ENCODE data around the gene PGLYRP3. TPM values are rescaled to one million over a fixed set of nuclear protein-coding genes. Genes with fewer than 3 reads are reported as not detected.
A peak's percentile ranks its signal among the peaks of the same experiment; 100 is the strongest.

Gene PGLYRP3
- total and polyA plus RNA-seq, 12 donors: not detected

DNA sequence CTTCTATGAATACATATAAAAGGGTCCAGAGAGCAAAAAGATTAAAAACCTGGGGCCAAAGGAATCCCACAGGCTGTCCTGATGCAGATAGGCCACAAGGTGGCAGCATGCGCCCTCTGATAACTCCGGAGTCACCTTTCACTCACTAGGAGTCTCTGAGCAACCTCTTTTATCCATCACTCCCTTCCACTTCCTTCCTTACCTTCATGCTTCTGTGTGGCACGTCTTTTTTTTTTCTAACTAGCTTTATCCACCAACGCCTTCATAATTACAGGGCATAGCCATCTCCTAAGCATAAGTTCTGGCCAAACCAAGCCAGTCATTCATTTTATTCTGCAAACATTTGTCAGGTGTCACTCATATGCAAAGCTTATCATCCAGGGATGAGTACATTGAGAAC, 39.8 kb upstream of the PGLYRP3 start:
- H3K27ac ChIP-seq: no peak overlapping the region
- no peak overlapping the region for H3K4me3 ChIP-seq
- H3K4me1 ChIP-seq (replicated peaks in 1 of 2): no peaks in the 10 kb centered on the region
- H3K36me3 ChIP-seq (replicated peaks in 1 of 2): no peaks in the 10 kb centered on the region
- H3K9me3 ChIP-seq (replicated peaks in 1 of 3): no peaks in the 10 kb centered on the region
- 0 to 3% (median 0%) methylated on average over 4 of the region's 4 CpGs for whole genome bisulfite sequencing, 4 donors
- peaks cover 26% of the 10 kb centered on the region for H3K27me3 ChIP-seq
- no peak for TF ChIP-seq POLR2A (IDR thresholded peaks at IDR 0.05)
- TF ChIP-seq, protein P1, sequence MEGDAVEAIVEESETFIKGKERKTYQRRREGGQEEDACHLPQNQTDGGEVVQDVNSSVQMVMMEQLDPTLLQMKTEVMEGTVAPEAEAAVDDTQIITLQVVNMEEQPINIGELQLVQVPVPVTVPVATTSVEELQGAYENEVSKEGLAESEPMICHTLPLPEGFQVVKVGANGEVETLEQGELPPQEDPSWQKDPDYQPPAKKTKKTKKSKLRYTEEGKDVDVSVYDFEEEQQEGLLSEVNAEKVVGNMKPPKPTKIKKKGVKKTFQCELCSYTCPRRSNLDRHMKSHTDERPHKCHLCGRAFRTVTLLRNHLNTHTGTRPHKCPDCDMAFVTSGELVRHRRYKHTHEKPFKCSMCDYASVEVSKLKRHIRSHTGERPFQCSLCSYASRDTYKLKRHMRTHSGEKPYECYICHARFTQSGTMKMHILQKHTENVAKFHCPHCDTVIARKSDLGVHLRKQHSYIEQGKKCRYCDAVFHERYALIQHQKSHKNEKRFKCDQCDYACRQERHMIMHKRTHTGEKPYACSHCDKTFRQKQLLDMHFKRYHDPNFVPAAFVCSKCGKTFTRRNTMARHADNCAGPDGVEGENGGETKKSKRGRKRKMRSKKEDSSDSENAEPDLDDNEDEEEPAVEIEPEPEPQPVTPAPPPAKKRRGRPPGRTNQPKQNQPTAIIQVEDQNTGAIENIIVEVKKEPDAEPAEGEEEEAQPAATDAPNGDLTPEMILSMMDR (IDR thresholded peaks at IDR 0.05): peak; percentile 84 to 96 (median 88)
- intact Hi-C loops (cut with DNase I): loop anchor here (2.0 to 5.0 kb wide), 2 partner anchors 142 to 145 kb away; no protein-coding TSS in a partner anchor
- DNase-seq: peak; percentile 63 to 90 (median 77)

GRCh38 chr1:153350321-153350957, 37.7 kb upstream of the PGLYRP3 start:
- H3K4me3 ChIP-seq: no peak overlapping the region
- WGBS, 4 donors: 6 to 54% (median 16%) methylated on average over 1 of the region's 1 CpG
- no peak overlapping the region for H3K27ac ChIP-seq
- H3K36me3 ChIP-seq (replicated peaks in 1 of 2): no peaks in the 10 kb centered on the region
- no peaks in the 10 kb centered on the region for H3K9me3 ChIP-seq (replicated peaks in 1 of 3)
- intact Hi-C loops (cut with DNase I): loop anchor here in 1 of 2 donors (5.0 kb wide), 1 partner anchor 147 kb away; no protein-coding TSS in a partner anchor
- no peak for TF ChIP-seq POLR2A (IDR thresholded peaks at IDR 0.05)
- TF ChIP-seq, protein P1 (IDR thresholded peaks at IDR 0.05): no peak
- H3K27me3 ChIP-seq: peaks cover 33% of the 10 kb centered on the region
- DNase-seq: no peak
- no peaks in the 10 kb centered on the region for H3K4me1 ChIP-seq (replicated peaks in 1 of 2)

DNA sequence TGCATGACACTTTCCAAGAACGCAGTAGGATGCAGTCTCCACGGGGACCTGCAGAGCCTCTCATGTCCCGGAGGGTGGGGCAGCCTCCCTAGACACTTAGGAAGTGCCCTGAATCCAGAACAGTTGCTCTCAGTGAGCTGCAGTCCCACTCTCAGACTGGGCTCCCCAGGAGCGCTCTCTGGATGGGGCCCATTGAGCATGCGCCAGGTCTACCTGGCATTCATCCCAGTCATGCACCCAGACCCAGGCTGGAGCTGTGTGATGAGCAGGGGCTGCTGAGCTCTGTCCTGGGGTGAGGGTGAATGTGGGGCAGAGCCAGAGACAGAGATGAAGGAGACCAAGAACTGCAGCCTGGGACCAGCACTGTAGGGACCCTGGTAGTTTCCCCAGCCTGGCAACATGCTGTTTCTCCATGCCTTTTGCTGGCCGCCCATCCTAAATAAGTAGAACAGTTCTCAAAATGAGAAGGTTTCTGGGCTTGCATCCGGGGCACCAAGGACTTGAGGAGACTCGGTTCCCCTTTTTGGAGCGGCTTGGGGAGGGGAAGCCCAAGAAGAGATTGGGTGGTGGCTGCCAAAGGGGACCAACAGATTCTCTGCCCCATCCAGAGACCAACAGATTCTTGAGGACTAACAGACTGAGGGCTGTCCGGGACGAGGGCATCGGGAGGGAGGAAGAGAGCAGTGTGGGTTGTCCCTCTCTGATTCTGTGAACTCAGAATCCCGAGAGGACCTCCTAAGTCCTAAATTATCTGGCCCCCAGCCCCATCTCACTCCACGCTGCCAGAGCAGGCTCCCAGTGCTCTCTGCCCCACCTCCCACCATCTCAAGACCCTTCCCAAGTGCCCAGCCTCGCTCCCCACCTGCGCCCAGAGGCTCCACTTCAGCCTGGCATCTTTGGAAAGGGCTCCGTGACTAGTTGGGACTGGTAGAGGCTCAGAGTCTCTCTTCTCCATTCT, 36.9 kb upstream of the PGLYRP3 start:
- intact Hi-C loops (cut with DNase I): loop anchor here in 1 of 2 donors (5.0 kb wide), 1 partner anchor 148 kb away; no protein-coding TSS in a partner anchor
- Histone ChIP-seq H3K4me3 (no peak overlapping the region), H3K27me3 (peaks cover 36% of the 10 kb centered on the region), H3K4me1 (replicated peaks in 1 of 2) (no peaks in the 10 kb centered on the region), H3K9me3 (replicated peaks in 1 of 3) (no peaks in the 10 kb centered on the region), H3K36me3 (replicated peaks in 1 of 2) (no peaks in the 10 kb centered on the region), H3K27ac (no peak overlapping the region)
- DNase-seq: peak in 1 of 7 donors; percentile 9
- 51 to 56% (median 53%) methylated on average over 11 to 17 of the region's 17 CpGs for WGBS, 4 donors
- no peak for TF ChIP-seq POLR2A (IDR thresholded peaks at IDR 0.05)
- TF ChIP-seq, protein P1 (IDR thresholded peaks at IDR 0.05): no peak
